Activated CD8-positive, alpha-beta memory T cell treated with anti-CD3 and anti-CD28 coated beads for 36 hours (primary cell): ENCODE results near the gene CLIC5. TPM values are rescaled to one million over a fixed set of nuclear protein-coding genes. Genes with fewer than 3 reads are reported as not detected.

ENCODE experiments used
- CTCF ChIA-PET: fragments of 350-600 bp; sonication (Branson Sonifier 250); formaldehyde crosslinking; loops from one replicate; lab custom pipeline; 2021; ENCODE audit warnings: antibody characterized with exemption; lab: Charles Lee
- POLR2A ChIA-PET: fragments of 350-600 bp; sonication (Branson Sonifier 250); formaldehyde crosslinking; loops from one replicate; lab custom pipeline; 2021; ENCODE audit warnings: antibody characterized with exemption; lab: Charles Lee
- total RNA-seq, 2 experiments: library from RNA; stranded (reverse); gene quantifications; one replicate each; pipeline ENCODE4 v1.2.3, GENCODE V29; 2021

CLIC5 gene
- total RNA-seq, 2 experiments from 2014 or later = 6.5 to 6.6 TPM

DNA sequence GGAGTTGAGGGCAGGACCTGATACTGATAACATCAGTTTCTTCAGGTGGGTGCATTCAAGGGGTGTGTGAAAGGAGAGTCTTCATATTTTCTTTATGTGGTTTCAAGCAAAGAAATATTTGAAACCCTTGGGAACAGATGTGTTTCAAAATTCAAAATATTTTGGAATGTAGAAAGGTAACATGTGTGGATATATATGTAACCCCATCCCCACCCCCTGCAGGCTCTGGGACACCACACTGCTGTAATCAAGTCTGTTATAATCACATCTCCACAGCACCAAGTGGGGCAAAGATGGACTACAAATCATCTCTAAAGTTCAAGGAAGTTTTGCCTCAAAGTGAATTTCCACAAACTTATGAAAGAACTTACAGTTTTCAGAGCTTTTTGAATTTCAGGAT is 41.1 kb downstream of the CLIC5 start:
- ChIA-PET POLR2A (no interaction called here), CTCF (no interaction called here)

DNA sequence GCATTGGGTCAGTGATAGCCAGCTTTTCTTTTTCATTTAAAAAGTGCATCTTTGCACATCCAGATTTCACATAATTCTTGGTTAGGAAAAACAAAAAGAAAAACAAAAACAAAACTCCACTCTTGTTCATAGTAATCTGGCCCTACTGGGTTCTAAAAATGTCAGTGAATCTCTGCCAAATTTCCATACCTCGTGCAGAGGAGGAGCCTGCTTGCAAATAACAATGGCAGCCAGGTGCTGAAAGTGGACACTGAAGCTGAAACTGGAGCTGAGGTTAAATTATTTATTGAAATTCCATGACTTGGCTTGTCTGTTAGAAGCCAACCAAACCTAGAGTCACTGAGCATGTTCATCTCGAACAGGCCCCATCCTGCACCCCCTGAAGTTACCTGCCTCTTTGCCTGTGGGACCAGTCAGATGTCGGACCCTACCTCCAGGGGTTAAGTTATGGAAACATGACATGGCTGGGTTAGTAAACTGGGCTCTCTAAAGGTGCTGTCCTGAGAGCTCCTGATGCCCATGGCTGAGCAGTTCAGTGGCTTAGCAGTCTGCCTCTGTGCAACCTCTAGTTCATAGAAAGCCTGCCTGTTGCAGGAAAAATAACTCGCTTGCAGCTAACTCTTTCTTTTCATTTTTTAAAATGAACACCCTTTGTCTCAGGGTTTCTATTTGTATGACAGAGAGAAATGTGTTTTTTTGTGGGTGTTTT is 42.7 kb downstream of the CLIC5 start:
- ChIA-PET CTCF (interaction anchor here (0.5 to 2.0 kb wide), 2 partner anchors 9 kb away, joined by 3 to 6 read pairs; no protein-coding TSS in a partner anchor), POLR2A (interaction anchor here (0.6 kb wide), 1 partner anchor 8 kb away, joined by 3 read pairs; no protein-coding TSS in a partner anchor)

DNA sequence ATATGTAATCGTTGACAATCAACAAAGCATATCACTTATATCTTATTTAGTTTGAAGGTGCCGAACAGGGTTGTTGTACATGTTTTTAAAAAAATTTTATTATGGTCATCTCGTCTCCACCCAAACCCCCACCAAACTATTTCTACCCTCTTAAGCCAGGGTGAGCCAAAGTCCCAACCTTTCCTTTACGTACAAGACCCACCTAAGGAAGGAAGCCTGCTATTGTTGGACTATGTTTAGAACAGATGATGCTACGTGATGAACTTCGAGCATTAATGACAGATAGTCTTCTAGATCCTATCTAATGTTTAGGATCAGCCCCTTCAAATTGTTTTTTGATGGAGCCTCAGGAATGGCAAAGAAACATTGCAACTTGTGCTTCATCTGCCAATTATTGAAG is 44.4 kb downstream of the CLIC5 start:
- ChIA-PET CTCF (no interaction called here), POLR2A (no interaction called here)

DNA sequence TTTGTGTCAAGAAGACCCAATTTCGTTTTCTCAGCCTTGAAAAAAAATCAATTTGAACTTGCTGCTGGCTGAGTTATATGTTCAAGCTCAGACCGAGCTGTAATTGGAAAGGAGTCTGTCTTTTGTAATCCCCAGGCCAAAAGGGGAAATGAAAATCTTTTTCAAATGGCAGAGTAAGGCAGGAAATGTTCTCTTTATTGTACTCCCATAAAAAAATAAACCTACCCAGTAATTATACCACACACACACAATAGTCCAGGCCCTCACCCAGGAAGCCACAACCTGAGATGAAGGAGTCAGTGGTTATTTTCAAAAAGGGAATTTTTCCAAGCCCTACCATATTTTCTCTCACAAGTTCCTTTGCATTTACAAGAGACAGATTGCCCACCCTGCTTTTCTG is 45.3 kb downstream of the CLIC5 start:
- CTCF ChIA-PET = no interaction called here
- POLR2A ChIA-PET = no interaction called here

DNA sequence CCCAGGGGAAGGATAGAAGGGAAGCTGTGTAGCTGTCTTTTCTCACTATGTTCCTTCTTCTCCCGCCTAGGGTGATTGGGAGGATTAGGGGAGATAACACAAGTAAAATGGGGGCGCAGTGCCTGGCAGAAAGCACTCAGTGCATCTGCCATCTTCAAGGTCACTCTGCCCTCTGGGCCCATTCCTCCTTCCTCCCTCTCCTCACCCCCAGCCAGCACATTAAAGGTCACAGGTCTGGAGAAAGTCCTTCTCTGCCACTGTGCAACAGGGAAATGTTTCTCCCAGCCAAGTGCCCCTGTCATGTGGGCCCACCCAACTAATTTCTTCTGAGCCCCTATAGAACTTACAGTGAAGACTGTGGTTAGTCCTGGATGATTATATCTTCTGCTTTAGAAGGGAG is 45.8 kb downstream of the CLIC5 start:
- CTCF ChIA-PET = no interaction called here
- POLR2A ChIA-PET = no interaction called here

- CTCF ChIA-PET = no interaction called here
- POLR2A ChIA-PET = no interaction called here
Measured at GRCh38 chr6:45969026-45969425, 46.6 kb downstream of the CLIC5 start.

- ChIA-PET POLR2A (no interaction called here), CTCF (interaction anchor here (1.5 kb wide), 1 partner anchor 36 kb away, joined by 3 read pairs; no protein-coding TSS in a partner anchor)
Measured at GRCh38 chr6:45967363-45967762, 48.3 kb downstream of the CLIC5 start.

GRCh38 chr6:45966797-45967196 is 48.9 kb downstream of the CLIC5 start:
- ChIA-PET POLR2A (no interaction called here), CTCF (interaction anchor here (1.5 kb wide), 1 partner anchor 36 kb away, joined by 3 read pairs; no protein-coding TSS in a partner anchor)

- POLR2A ChIA-PET = no interaction called here
- CTCF ChIA-PET = interaction anchor here (1.5 kb wide), 1 partner anchor 35 kb away, joined by 3 read pairs; no protein-coding TSS in a partner anchor
Measured at GRCh38 chr6:45966340-45966739, 49.3 kb downstream of the CLIC5 start.

GRCh38 chr6:45965792-45966191 is 49.9 kb downstream of the CLIC5 start:
- ChIA-PET CTCF (no interaction called here), POLR2A (no interaction called here)

GRCh38 chr6:45965007-45965406 is 50.7 kb downstream of the CLIC5 start:
- ChIA-PET POLR2A (interaction anchor here (0.6 kb wide), 1 partner anchor 8 kb away, joined by 3 read pairs; no protein-coding TSS in a partner anchor), CTCF (interaction anchor here (1.2 kb wide), 1 partner anchor 8 kb away, joined by 6 read pairs; no protein-coding TSS in a partner anchor)

DNA sequence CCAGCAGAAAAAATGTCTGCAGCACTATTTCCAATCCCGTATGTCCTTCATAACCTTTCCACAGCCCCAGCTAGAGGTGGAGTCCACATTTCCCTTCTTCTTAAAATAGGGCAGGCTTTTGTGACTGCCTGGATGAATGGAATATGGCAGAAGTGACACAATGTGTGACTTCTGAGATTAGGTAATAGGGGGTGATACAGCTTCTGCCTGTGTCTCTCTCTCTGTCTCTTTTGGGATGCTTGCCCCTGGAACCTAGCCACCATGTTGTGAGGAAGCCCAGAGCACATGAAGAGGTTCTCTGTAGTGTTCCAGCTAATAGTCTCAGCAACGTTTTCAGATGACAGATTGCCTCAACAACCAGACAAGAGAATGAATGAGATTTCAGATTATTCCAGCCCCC is 51.4 kb downstream of the CLIC5 start:
- ChIA-PET POLR2A (interaction anchor here (0.6 kb wide), 1 partner anchor 8 kb away, joined by 3 read pairs; no protein-coding TSS in a partner anchor), CTCF (interaction anchor here (1.2 kb wide), 1 partner anchor 9 kb away, joined by 6 read pairs; no protein-coding TSS in a partner anchor)

GRCh38 chr6:45963896-45964295 is 51.8 kb downstream of the CLIC5 start:
- ChIA-PET POLR2A (no interaction called here), CTCF (interaction anchor here (1.2 kb wide), 1 partner anchor 9 kb away, joined by 6 read pairs; no protein-coding TSS in a partner anchor)

GRCh38 chr6:45961125-45961524 is 54.5 kb downstream of the CLIC5 start:
- ChIA-PET CTCF (no interaction called here), POLR2A (no interaction called here)

DNA sequence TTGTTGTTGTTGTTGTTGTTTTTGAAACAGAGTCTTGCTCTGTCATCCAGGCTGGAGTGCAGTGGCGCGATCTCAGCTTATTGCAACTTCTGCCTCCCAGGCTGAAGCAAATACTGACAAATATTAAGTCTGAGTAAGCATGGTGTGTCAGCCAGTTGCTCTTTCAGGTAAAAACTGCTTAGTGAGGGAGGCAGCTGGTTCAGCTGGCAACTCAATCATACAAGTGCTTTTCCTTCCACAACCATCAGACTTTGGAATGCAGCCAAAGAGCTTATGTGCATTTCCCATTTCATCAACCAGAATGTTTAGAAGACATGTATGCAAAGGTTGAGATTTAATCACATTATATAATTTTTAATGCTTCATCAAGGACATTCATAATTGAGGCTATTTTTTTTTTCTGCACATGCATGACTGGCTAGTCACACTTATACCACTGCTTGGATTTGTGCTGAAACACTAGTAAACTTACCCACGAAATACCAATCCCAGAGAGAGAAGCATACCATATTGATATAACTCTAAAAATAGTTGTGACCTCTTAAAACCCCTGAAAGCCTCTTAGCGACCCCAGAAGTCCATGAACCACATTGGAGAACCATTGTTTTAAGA is 56.0 kb downstream of the CLIC5 start:
- ChIA-PET POLR2A (no interaction called here), CTCF (no interaction called here)

- CTCF ChIA-PET = interaction anchor here (0.6 kb wide), 1 partner anchor 648 kb away, joined by 3 read pairs; no protein-coding TSS in a partner anchor
Measured at GRCh38 chr6:45956663-45957062, 59.0 kb downstream of the CLIC5 start.

DNA sequence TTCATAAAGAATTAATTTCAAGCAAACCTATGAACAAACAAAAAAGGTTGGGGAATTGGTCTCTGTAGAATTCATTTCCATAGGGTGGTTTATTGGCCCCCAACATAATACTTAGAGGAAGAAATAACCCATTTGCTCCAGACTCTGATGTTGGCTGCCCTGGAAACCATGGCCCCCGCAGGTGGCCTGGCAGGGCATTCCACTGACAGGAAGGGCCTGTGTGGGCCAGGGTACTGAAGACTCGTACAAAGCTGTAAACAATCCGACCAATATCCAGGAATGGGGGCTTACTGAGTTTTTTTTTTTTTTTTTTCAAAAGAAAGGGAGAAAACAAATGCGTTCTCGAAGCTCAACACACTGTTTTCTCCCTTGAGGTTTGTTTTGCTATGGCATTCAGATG is 59.5 kb downstream of the CLIC5 start:
- ChIA-PET POLR2A (no interaction called here), CTCF (interaction anchor here (0.6 kb wide), 1 partner anchor 649 kb away, joined by 3 read pairs; no protein-coding TSS in a partner anchor)

More at GRCh38 chr6:45956663-45957062, 59.0 kb downstream of the CLIC5 start:
- POLR2A ChIA-PET = no interaction called here

GRCh38 chr6:45955597-45955996 is 60.1 kb downstream of the CLIC5 start:
- ChIA-PET CTCF (no interaction called here), POLR2A (no interaction called here)

GRCh38 chr6:45952546-45952945 is 63.1 kb downstream of the CLIC5 start:
- CTCF ChIA-PET = no interaction called here
- POLR2A ChIA-PET = no interaction called here

DNA sequence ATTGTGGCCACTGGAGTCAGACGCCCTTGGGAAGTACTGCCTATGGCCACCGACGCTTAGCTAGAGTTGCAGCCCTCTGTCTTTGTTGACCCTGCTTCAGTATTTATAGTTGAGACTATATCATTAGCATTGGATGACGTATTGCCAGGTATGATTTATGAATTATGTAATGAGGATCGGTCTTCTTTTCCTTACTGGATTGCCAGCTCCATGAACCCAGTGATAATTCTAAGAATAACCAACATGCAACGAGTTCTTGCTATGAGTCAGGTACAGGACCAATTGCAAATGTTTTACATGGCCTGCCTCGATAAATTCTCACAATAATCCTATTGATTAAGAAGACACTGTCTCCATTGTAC is 63.5 kb downstream of the CLIC5 start:
- POLR2A ChIA-PET = no interaction called here
- CTCF ChIA-PET = no interaction called here
